ENCODE data around the gene P2RX3.

GRCh38 chr11:57413681-57414080, 75.5 kb downstream of the P2RX3 start:
- TF ChIP-seq, protein P1, sequence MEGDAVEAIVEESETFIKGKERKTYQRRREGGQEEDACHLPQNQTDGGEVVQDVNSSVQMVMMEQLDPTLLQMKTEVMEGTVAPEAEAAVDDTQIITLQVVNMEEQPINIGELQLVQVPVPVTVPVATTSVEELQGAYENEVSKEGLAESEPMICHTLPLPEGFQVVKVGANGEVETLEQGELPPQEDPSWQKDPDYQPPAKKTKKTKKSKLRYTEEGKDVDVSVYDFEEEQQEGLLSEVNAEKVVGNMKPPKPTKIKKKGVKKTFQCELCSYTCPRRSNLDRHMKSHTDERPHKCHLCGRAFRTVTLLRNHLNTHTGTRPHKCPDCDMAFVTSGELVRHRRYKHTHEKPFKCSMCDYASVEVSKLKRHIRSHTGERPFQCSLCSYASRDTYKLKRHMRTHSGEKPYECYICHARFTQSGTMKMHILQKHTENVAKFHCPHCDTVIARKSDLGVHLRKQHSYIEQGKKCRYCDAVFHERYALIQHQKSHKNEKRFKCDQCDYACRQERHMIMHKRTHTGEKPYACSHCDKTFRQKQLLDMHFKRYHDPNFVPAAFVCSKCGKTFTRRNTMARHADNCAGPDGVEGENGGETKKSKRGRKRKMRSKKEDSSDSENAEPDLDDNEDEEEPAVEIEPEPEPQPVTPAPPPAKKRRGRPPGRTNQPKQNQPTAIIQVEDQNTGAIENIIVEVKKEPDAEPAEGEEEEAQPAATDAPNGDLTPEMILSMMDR (IDR thresholded peaks at IDR 0.05; ENCODE audit: poor library complexity), result no peak
- no peak for TF ChIP-seq EZH2phosphoT487 (IDR thresholded peaks at IDR 0.05; ENCODE audit: low read depth, severe bottlenecking, unreplicated experiment)
